HG03060 (cell line): ENCODE results near the gene DLGAP3.

Experiments used
- ATAC-seq: cut with Tn5 transposase; IDR thresholded peaks from one replicate; pipeline ENCODE4 v1.9.1; 2021; ENCODE audit warnings: low read depth, moderate number of reproducible peaks; ENCODE audit not compliant: unreplicated experiment

Gene DLGAP3

GRCh38 chr1:34906756-34907155 lies 22.7 kb downstream of the DLGAP3 start:
- no peak for ATAC-seq

GRCh38 chr1:34906222-34906621 lies 23.2 kb downstream of the DLGAP3 start:
- no peak for ATAC-seq

- no peak for ATAC-seq
These were observed 24.4 kb downstream of the DLGAP3 start for GRCh38 chr1:34905098-34905459.

DNA sequence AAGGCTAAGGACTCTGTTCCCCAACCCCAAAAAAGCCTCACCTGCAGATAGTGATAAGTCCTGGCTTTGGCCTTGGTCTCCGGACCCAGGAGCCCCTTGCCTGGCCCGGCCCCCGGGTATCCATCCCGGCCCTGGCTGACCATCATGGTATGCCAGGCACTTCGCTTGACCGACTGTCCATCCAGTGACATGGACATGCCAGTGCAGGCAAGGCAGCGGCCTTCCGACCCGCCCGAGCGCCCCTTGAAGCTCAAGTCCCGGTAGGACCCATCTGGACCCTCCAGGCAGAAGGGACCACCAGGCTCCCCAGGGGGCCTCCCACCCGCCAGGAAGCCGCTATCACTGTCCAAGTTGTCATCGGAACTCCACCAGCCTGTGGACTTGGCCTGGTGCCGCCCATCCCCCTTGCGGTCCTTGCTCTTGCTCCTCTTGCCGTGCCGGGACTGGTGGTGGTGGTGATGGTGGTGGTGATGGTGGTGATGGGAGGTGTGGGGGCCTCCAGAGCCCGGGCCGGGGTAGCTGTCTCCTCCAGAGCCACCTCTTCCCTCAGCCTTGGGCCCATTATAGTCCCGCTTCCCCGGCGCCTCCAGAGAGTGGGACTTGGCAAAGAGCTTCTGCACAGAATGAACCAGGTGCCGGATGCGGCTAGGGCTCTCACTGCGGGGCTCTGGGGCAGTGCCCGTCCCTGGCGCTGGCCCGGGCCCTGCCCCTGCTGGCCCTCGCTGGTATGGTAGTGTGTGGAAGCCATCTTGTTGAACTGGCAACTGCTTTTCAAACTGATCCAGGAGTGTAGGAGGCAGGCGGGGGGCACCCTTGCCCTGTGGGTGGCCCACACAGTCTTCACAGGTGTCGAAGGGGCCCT lies 25.0 kb downstream of the DLGAP3 start:
- no peak for ATAC-seq

GRCh38 chr1:34901919-34902318 lies 27.5 kb downstream of the DLGAP3 start:
- ATAC-seq, result no peak

DNA sequence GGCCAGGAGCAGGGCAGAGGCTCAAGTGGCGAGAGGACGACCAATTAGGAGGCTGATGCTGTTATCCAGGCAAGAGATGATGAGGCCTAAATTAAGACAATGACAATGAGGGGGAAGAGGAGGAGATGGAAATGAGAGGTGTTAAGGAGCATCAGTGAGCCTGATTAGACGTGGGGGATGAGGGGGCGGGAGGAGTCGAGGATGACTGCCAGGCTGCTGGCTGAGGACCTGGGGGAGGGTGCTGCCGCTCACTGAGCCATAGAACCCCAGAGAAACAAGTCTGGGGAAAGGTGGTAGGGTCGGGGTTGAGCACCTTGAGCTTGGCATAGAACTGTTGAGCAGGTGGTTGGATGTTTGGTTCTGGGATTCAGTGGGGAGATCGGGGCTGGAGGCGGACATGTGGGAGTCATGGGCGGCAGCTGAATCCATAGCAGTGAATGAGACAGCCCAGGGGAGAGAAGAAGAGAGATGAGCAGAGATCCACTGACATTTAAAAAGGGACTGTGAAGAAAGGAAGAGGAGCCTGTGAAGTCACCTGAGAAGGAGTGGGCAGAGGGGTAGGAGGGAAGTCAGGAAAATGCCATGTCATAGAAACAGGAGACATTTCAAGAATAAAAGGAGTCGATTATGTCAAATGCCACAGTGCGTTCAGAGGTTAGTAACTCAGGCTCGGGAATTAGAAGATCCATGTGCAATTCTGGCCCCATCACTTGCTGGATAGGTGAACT lies 28.5 kb downstream of the DLGAP3 start:
- ATAC-seq, result no peak

GRCh38 chr1:34899906-34900305 lies 29.5 kb downstream of the DLGAP3 start:
- no peak for ATAC-seq

DNA sequence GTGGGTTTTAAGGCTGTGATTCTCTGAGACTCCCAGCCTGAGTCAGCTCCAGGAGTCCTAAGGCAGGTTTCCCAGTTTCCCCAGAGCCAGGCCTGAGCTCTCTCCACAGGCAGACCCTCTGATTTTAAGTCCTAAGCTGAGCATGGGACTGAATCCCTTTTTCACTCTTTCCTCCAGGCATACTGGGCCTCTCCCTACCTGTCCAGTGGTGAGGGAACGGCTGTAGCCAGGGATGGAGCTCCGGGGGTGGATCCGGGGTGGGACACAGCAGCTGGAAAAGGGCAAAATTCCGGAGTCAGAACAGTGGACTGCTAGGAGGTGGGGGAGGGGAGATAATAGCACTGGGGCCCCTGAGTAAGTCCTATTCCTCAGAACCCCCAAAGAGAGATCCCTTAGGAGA lies 30.0 kb downstream of the DLGAP3 start:
- no peak for ATAC-seq

DNA sequence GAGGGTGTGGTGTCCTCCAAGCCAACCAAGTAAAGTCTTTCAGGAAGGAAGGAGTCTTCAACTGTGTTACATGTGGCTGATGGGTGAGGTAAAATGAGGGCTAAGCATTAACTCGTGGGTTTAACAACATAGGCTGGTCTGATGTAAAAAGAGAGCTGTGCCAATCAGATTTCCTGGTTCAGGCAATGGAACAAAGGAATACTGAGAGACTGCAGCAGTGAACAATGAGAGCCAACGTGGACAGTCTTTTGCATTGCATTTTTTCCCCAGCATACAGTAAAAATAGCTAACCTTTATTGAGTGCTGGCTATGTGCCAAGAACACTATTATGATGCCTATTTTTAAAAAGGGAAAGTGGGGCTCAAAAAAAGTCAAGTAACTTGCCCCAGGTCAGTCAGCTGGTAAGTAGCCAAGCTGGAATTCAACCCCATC lies 31.1 kb downstream of the DLGAP3 start:
- no peak for ATAC-seq

GRCh38 chr1:34896612-34897011 lies 32.8 kb downstream of the DLGAP3 start:
- ATAC-seq, result no peak

DNA sequence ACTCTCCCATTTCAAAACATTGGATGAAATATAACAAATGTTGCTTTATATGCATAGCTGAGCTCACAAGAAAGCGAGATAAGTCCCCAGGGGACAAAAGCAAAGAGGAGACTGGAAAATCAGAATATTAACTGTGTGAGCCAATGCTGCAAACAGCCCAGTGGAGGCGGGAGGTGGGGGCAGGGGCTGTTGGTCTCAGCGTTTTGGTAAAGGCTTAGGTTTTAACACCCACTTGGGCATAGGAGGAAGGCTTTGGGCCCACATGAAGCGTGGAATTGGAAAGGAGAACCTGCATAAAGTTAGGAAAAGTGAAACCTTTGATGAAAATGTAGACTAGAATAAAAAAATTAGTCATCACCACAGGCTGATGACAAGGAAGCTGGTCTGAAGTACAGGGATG lies 39.7 kb downstream of the DLGAP3 start:
- no peak for ATAC-seq

DNA sequence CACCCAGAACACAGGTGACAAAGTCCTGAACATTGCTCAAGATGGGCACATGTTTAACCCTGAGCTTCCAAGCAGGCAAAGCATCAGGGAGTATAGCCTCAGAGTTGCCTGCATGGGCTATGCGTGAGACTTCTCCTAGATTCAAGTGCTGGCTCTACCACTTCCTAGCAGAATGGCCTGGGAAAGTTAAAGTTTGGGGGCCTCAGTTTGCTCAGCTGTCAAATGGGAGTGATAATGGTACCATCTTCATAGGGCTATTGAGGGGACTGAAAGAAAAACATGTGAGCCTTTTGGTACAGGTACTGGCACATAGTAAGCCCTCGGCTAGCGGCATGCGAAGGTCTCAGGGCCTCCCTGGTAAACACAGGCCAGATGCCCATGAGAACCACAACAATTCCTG lies 41.9 kb downstream of the DLGAP3 start:
- ATAC-seq, result no peak

GRCh38 chr1:34885405-34886247 lies 43.8 kb downstream of the DLGAP3 start:
- no peak for ATAC-seq

DNA sequence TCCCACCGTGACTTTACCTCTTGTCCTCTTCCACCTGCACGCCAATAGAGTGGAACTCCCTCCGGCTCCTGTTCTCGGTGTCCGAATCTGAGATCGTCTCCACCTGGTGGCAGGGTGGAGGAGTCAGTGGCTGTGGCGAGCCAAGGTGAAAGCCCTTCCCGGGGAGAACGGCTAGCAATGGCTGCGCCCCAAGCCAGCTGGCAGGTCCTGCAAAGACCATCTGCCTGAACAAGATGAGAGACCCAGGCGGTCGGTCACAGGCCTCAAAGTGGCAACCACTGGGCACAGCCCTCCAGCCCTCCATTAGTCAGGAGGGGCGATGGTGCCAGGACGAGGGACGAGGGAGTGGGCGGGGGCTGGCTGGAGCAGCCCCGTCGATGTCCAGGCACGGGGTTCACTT lies 44.5 kb downstream of the DLGAP3 start:
- ATAC-seq, result no peak

GRCh38 chr1:34884536-34884935 lies 44.9 kb downstream of the DLGAP3 start:
- no peak for ATAC-seq

DNA sequence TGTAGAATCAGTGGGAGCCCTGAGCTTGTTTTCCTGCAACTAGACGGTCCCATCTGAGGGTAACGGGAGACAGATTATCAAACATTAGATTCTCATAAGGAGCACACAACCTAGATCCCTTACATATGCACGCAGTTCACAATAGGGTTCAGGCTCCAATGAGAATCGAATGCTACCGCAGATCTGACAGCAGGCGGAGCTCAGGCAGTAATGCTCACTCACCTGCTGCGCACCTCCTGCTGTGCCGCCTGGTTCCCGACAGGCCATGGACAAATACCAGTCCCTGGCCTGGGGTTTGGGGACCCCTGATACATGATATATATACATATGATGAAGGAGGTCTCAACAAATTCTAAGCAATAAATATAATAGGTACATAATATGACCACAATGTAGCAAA lies 50.2 kb downstream of the DLGAP3 start:
- no peak for ATAC-seq

- no peak for ATAC-seq
These were observed 53.0 kb downstream of the DLGAP3 start for GRCh38 chr1:34876406-34876805.

- no peak for ATAC-seq
These were observed 55.0 kb downstream of the DLGAP3 start for GRCh38 chr1:34874296-34874952.

DNA sequence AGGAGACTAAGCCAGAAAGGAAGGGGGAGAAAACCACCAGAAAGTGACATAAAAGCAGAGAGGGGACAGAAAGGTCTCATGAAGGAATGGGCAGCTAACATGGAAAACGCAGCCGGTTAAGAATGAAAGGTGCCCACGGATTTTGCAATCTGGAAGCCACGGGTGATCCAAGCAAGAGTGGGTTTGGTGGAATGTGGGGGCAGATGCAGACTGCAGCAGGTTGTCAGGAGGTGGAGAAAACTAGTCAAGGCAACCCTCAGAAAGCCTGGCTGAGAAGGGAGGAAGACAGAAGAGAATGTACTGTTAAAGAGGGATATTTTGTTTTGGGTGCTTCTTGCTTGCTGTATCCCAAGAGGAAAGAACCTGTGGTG lies 57.3 kb downstream of the DLGAP3 start:
- ATAC-seq, result no peak

- no peak for ATAC-seq
These were observed 57.9 kb downstream of the DLGAP3 start for GRCh38 chr1:34871443-34872132.
